GM19023 (cell line): ENCODE results near the gene ZSCAN22.
"Not testable (repeated sequence)": the region's sequence is repeated elsewhere in the genome, so short reads cannot be mapped to it uniquely, and the experiment has no call there.

Source experiments
- ATAC-seq: cut with Tn5 transposase; IDR thresholded peaks from one replicate; pipeline ENCODE4 v1.9.1; 2021; ENCODE audit warnings: mild to moderate bottlenecking, moderate library complexity; ENCODE audit not compliant: unreplicated experiment

The ZSCAN22 gene

DNA sequence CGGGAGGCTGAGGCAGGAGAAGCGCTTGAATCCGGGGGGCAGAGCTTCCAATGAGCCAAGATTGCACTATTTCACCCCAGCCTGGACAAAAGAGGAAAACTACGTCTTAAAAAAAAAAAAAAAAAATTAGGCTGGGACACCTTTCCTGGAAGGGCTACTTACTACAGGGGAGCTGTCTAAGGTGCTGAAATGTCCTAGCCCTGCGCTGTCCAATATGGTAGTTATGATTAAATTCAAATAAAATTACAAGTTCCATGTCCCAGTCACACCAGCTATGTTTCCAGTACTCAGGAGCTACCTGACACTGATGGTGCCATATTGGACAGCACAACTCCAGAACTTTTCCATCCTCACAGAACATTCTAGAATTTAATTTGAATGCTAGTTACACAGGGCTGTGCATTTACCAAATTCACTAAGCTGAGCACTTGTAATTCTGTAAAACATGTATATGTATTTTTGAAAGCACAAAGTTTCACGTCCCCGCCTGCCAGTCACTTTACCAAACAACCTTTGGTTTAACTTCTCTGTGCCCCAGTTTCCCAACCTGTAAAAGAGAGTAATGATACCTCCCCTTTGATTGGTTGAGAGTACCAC, 9.2 kb upstream of the ZSCAN22 start:
- ATAC-seq: no peak

GRCh38 chr19:58318297-58318696, 8.5 kb upstream of the ZSCAN22 start:
- ATAC-seq: no peak

GRCh38 chr19:58319241-58319640, 7.6 kb upstream of the ZSCAN22 start:
- ATAC-seq: no peak

- ATAC-seq: no peak
These were observed 1.3 kb upstream of the ZSCAN22 start for GRCh38 chr19:58325311-58326022.

- no peak for ATAC-seq
These were observed 287 bp upstream of the ZSCAN22 start for GRCh38 chr19:58326501-58326913.

- no peak for ATAC-seq
These were observed 2.2 kb downstream of the ZSCAN22 start for GRCh38 chr19:58328999-58329398.

- ATAC-seq: no peak
These were observed 3.7 kb downstream of the ZSCAN22 start for GRCh38 chr19:58330458-58330857.

DNA sequence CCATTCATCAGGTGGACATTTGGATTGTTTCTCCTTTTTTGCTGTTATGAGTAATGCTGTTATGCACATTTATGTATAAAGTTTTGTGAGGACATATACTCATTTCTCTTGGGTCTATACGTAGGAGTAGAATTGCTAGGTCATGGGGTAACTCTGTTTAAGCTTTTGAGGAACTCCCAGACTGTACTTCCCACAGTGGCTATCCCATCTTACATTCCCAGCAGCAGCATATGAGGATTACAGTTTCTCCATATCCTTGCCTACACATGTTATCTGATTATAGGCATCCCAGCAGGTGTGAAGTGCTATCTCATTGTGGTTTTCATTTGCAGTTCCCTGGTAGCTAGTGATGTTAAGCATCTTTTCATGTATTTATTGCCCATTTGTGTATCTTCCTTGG, 5.9 kb downstream of the ZSCAN22 start:
- ATAC-seq: no peak

GRCh38 chr19:58334691-58335249, 8.0 kb downstream of the ZSCAN22 start:
- ATAC-seq: no peak

DNA sequence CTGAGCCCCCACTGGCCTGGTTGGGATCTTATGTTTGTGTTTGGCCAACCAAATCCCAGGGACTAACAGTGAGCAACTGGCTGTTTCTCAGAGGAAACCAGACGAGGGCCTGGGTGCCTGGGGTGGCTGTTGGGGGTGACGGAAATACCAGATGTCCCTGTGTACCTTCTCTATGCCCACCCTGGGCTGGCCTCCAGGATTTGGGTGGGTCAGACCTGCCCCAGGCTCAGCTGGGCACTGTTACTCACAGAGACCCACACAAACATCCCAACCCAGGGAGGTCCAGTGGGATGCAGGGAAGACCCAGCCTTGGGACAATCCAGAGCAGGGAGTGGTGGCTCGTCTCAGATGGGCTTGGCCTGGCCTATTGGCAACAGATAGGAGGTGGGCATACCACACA, 8.8 kb downstream of the ZSCAN22 start:
- ATAC-seq: no peak

- no peak for ATAC-seq
These were observed 9.4 kb downstream of the ZSCAN22 start for GRCh38 chr19:58336216-58336615.

DNA sequence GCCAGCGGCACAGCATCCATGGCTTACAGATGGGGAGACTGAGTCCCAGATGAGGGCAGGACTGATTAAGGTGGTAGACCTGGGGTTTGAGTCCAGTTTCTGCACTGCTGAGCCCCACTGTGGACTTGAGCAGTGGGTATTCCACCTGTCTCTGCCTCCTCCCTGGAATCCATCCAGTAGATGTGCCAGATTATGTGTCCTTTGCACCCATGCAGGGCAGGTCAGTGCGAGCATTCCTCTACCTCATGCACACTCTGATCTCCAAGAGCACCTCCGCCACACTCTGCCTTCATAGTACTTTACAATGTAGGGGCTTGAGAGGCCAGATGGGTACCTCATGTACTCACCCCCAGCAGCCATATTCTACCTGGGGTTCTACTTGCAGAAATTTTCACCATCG, 10.0 kb downstream of the ZSCAN22 start:
- ATAC-seq: no peak

DNA sequence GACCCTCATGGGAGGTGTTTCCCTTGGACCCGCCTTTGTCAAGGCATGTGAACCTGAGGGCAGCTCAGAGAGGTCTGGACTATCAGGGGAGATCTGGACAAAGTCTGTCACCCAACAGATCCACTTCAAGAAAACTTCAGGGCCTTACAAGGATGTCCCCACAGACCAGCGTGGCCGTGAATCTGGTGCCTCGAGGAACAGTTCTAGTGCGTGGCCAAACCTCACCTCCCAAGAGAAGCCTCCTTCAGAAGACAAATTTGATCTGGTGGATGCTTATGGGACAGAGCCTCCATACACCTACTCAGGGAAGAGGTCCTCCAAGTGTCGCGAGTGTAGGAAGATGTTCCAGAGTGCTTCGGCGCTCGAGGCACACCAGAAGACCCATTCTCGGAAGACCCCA, 11.5 kb downstream of the ZSCAN22 start:
- no peak for ATAC-seq

DNA sequence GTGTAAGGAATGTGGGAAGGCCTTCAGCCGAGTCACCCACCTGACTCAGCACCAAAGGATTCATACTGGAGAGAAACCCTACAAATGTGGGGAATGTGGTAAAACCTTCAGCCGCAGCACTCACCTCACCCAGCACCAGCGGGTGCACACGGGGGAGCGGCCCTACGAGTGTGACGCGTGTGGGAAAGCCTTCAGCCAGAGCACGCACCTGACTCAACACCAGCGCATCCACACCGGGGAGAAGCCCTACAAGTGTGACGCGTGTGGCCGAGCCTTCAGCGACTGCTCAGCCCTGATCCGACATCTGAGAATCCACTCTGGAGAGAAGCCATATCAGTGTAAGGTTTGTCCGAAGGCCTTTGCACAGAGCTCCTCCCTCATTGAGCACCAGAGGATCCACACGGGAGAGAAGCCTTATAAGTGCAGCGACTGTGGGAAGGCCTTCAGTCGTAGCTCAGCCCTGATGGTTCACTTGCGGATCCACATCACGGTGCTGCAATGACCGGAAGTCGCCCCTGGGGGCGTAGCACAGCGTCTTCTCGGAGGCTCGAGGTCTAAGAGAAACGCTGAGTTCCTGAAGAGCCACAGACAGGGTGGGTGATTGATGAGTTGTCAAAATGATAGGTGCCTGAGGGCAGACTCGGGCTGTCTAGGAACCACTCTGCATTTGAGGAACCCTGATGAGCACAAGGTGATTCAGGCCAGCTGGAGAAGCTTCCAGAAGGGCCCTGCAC, 12.2 kb downstream of the ZSCAN22 start:
- no peak for ATAC-seq

DNA sequence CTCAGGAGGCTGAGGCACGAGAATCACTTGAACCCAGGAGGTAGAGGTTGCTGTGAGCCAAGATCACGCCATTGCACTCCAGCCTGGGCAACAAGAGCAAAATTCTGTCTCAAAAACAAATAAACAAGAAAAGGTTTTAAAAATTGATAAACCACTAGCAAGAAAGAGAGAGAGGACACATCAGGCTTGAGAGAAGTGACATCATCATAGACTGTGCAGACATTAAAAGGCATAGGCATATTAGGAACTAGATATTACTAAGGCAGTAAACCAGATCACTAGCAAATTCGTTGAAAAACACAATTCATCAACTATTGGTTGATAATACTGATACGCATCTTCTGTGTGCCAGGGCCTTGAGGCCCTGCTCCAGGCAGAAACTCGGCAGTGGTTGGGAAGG, 18.8 kb downstream of the ZSCAN22 start:
- no peak for ATAC-seq

DNA sequence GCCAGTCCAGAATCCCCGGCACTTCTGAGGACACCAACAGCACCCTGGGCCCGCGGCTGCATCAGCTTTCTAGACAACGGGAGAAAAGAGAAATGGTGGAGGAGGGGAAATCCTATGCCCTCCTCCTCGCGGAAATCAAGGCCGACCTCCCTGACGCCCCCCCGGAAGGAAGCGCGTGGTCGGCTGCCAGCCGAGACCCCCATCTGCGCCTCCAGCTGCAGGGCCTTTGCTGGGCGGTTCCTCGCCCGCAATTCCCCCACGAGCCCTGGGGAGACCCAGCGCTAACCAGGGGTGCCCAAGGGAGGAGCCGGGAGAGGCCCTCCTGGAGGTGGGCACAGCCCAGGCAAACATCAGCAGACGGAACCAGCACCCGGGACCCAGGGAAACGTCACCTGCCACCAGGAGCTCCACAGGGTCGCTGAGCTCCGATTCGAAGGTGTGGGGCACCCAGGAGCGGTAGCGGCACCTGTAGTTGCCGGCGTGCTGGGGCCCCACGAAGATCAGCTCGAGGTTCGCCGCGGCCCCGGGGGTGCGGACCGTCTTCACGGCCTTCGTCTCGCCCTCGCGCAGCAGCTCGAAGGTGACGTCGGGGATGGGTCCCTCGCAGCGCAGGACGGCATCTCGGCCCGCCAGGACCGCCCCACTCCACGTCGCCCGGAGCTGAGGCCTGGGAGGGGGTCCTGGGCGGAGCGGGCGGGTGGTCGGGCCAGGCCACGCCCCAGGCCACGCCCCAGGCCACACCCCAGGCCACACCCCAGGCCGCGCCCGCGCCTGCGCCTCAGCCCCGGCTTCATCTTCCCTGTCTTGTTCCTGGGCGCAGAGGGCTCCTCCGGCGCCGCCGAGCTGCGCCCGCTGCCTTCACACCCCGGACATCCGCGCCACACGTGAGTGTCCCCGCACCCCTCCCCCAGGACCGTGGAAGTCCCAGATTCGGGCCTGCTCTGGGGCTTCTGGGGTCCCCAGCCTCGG, 20.5 kb downstream of the ZSCAN22 start:
- ATAC-seq: peak; percentile 84

GRCh38 chr19:58348080-58348479, 21.3 kb downstream of the ZSCAN22 start:
- not testable (repeated sequence) for ATAC-seq

- no peak for ATAC-seq
These were observed 22.8 kb downstream of the ZSCAN22 start for GRCh38 chr19:58349590-58349989.

GRCh38 chr19:58350001-58350861, 23.4 kb downstream of the ZSCAN22 start:
- ATAC-seq: no peak
